ENCODE measurements around the gene PGLYRP3. TPM values are rescaled to one million over a fixed set of nuclear protein-coding genes. Genes with fewer than 3 reads are reported as not detected.

The PGLYRP3 gene
- total and polyA plus RNA-seq, 7 experiments from 2014 or later = not detected

DNA sequence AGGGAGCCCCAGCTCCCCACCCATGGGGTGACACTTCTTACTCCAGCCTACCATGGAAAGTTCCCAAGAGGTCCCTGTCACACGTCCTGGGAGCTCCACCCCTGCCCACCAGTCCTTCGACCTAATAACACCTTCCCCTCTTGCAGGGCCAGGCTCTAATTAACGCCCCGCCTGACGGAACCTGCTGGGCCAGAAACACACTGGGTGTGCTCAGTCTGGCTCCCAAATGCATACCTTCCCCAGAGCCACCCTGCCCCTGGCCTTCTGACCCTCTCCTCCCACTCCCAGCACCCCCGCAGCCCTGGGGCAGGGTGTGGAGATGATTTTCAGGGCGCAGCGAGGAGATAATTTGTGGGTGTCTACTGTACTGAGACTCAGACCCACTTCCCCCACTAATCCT lies 20.6 kb downstream of the PGLYRP3 start:
- ATAC-seq (no peak), DNase-seq (no peak)
- Histone ChIP-seq H3K4me1 (ENCODE audit: control insufficient read depth in 2 of 2, insufficient read depth in 2 of 2, low read length in 2 of 2) (peaks cover 0 to 6% of the 10 kb centered on the region in 2 donors), H3K27me3 (ENCODE audit: control insufficient read depth in 2 of 2, insufficient read depth in 2 of 2, low read length in 2 of 2) (no peaks in the 10 kb centered on the region), H3K36me3 (ENCODE audit: control insufficient read depth in 2 of 3, insufficient read depth in 3 of 3, low read length in 3 of 3) (no peaks in the 10 kb centered on the region), H3K9me3 (ENCODE audit: control insufficient read depth in 2 of 3, low read length in 3 of 3) (no peaks in the 10 kb centered on the region), H3K4me3 (ENCODE audit: low read length) (no peak overlapping the region), H3K27ac (ENCODE audit: low read depth, low read length) (no peak overlapping the region)
- peaks cover 9 to 25% (median 19%) of the 10 kb centered on the region in 7 donors for H3K4me1 Mint-ChIP-seq
- H3K27me3 Mint-ChIP-seq = peaks cover 9 to 20% (median 14%) of the 10 kb centered on the region in 5 donors
- H3K9me3 Mint-ChIP-seq = peaks cover 0 to 2% (median 0%) of the 10 kb centered on the region in 11 donors
- H3K27ac Mint-ChIP-seq = peak overlapping the region in 1 of 9 donors; percentile 12
- ChIA-PET POLR2A (no interaction called here), CTCF (no interaction called here)
- H3K4me3 Mint-ChIP-seq = no peak overlapping the region
- intact Hi-C loops (cut with micrococcal nuclease) = no loop called here
- H3K36me3 Mint-ChIP-seq = no peaks in the 10 kb centered on the region

DNA sequence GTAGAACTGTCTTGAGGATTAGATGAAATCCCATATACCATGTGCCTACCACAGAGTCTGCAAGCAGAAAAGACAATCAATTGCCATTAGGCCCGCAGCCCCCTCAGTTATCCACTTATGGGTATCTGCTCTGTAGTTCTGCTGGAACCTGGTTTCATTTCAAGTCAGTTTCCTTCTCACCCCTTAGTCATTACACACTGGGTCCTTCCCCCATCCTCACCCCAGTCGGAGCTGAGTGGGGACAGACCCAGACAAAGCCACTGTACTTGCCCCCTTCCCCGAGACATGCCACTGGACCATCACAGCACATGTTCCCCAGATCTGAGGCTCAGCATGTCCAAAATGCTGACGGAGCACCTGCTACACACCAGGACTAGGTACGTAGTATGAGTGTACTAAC lies 21.2 kb downstream of the PGLYRP3 start:
- H3K9me3 Mint-ChIP-seq = peaks cover 0 to 2% (median 0%) of the 10 kb centered on the region in 11 donors
- DNase-seq = no peak
- Histone ChIP-seq H3K4me3 (ENCODE audit: low read length) (no peak overlapping the region), H3K27me3 (ENCODE audit: control insufficient read depth in 2 of 2, insufficient read depth in 2 of 2, low read length in 2 of 2) (no peaks in the 10 kb centered on the region), H3K4me1 (ENCODE audit: control insufficient read depth in 2 of 2, insufficient read depth in 2 of 2, low read length in 2 of 2) (peaks cover 0 to 6% of the 10 kb centered on the region in 2 donors), H3K9me3 (ENCODE audit: control insufficient read depth in 2 of 3, low read length in 3 of 3) (no peaks in the 10 kb centered on the region), H3K36me3 (ENCODE audit: control insufficient read depth in 2 of 3, insufficient read depth in 3 of 3, low read length in 3 of 3) (no peaks in the 10 kb centered on the region), H3K27ac (ENCODE audit: low read depth, low read length) (no peak overlapping the region)
- H3K27me3 Mint-ChIP-seq = peaks cover 9 to 20% (median 10%) of the 10 kb centered on the region in 5 donors
- intact Hi-C loops (cut with micrococcal nuclease) = no loop called here
- H3K4me3 Mint-ChIP-seq = no peak overlapping the region
- CTCF ChIA-PET = no interaction called here
- ATAC-seq = no peak
- H3K4me1 Mint-ChIP-seq = peaks cover 9 to 25% (median 19%) of the 10 kb centered on the region in 7 donors
- H3K36me3 Mint-ChIP-seq = no peaks in the 10 kb centered on the region
- no peak overlapping the region for H3K27ac Mint-ChIP-seq
- POLR2A ChIA-PET = no interaction called here

DNA sequence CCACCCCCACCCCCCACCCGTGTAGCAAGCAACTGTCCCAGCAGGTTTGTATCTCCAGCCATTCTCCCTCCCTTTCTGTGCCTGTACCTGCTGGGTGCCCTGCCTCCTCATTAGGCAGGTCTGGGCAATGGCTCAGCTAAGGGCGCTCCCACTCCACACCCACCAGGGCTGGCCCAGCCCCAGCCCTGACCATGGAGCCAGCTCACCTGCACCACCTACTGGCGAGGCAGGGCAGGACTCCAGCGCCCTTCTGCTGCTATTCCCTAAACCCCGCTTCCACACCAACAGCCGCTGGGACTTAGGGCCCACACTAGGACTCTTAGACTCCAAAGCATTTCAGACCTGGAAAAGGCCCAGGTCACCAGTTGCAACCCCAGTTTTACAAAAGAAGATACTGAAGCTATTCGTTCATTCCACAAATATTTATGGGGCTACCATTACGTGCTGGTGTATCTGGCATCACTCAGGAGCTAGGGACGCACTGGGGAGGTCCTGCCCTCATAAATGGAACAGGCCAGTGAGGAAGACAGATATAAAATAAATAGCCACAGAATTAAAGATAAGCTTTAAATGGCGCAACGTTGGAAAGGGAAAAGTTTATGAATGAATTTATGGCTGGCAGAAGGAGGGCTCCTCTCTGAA lies 24.0 kb downstream of the PGLYRP3 start:
- ChIA-PET POLR2A (no interaction called here), CTCF (interaction anchor here (1.4 kb wide), 1 partner anchor 16 kb away, joined by 4 read pairs; no protein-coding TSS in a partner anchor)
- no peaks in the 10 kb centered on the region for H3K36me3 Mint-ChIP-seq
- DNase-seq = no peak
- intact Hi-C loops (cut with micrococcal nuclease) = no loop called here
- Histone ChIP-seq H3K27ac (ENCODE audit: low read depth, low read length) (no peak overlapping the region), H3K27me3 (ENCODE audit: control insufficient read depth in 2 of 2, insufficient read depth in 2 of 2, low read length in 2 of 2) (no peaks in the 10 kb centered on the region), H3K4me3 (ENCODE audit: low read length) (no peak overlapping the region), H3K36me3 (ENCODE audit: control insufficient read depth in 2 of 3, insufficient read depth in 3 of 3, low read length in 3 of 3) (no peaks in the 10 kb centered on the region), H3K9me3 (ENCODE audit: control insufficient read depth in 2 of 3, low read length in 3 of 3) (no peaks in the 10 kb centered on the region), H3K4me1 (ENCODE audit: control insufficient read depth in 2 of 2, insufficient read depth in 2 of 2, low read length in 2 of 2) (peaks cover 0 to 1% of the 10 kb centered on the region in 2 donors)
- H3K4me3 Mint-ChIP-seq = no peak overlapping the region
- H3K9me3 Mint-ChIP-seq = peaks cover 0 to 2% (median 0%) of the 10 kb centered on the region in 11 donors
- H3K27ac Mint-ChIP-seq = peak overlapping the region in 1 of 9 donors; percentile 15
- ATAC-seq = peak; percentile 40
- peaks cover 4 to 22% (median 15%) of the 10 kb centered on the region in 5 donors for H3K27me3 Mint-ChIP-seq
- peaks cover 4 to 17% (median 11%) of the 10 kb centered on the region in 7 donors for H3K4me1 Mint-ChIP-seq

DNA sequence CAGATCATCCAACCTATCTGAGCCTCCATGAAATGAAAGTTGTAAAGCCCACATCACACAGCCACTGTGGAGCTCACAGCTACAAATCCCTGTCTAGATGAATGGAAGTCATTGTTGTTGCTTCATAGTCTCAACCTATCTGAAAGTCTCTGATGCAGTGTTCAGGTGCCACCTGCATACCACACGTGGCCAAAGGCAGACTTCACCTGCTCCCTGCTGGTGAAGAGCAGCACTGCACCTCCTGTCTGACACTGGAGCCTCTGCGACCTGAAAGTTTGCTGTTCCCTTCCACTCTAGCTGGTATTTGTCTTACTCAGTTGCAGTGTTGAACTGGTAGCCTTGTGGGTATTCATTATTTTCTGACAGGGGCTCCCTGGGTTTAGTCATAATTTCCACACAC lies 34.9 kb downstream of the PGLYRP3 start:
- no peaks in the 10 kb centered on the region for H3K36me3 Mint-ChIP-seq

DNA sequence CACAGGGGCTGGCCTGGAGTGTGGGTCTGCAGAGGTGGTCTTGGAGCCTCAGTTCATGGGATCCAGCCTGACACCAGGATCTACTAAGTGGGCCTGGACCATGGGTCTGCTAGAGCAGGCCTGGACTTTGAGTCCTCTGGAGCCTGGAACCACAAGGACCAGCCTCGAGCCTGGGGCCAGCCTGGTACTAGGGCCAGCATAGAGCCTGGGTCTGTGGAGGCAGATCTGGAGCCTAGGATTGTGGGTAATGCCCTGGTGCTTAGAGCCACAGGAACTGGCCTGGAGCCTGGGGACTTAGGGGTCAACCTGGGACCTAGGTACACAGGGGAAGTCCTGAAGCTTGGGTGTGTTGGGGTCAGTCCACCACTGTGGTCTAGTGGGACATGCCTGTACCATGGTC lies 40.6 kb downstream of the PGLYRP3 start:
- intact Hi-C loops (cut with micrococcal nuclease) = no loop called here
- no peak overlapping the region for H3K4me3 ChIP-seq (ENCODE audit: low read length)
- H3K36me3 ChIP-seq (ENCODE audit: control insufficient read depth in 2 of 3, insufficient read depth in 3 of 3, low read length in 3 of 3) = no peaks in the 10 kb centered on the region
- H3K27me3 ChIP-seq (ENCODE audit: control insufficient read depth in 2 of 2, insufficient read depth in 2 of 2, low read length in 2 of 2) = no peaks in the 10 kb centered on the region
- H3K36me3 Mint-ChIP-seq = no peaks in the 10 kb centered on the region
- H3K4me1 Mint-ChIP-seq = no peaks in the 10 kb centered on the region
- peaks cover 35 to 58% (median 47%) of the 10 kb centered on the region in 5 donors for H3K27me3 Mint-ChIP-seq
- ChIA-PET POLR2A (no interaction called here), CTCF (no interaction called here)
- no peak overlapping the region for H3K4me3 Mint-ChIP-seq
- no peaks in the 10 kb centered on the region for H3K9me3 ChIP-seq (ENCODE audit: control insufficient read depth in 2 of 3, low read length in 3 of 3)
- peaks cover 0 to 3% (median 0%) of the 10 kb centered on the region in 11 donors for H3K9me3 Mint-ChIP-seq
- ATAC-seq (no peak), DNase-seq (no peak)
- H3K4me1 ChIP-seq (ENCODE audit: control insufficient read depth in 2 of 2, insufficient read depth in 2 of 2, low read length in 2 of 2) = no peaks in the 10 kb centered on the region
- H3K27ac Mint-ChIP-seq = no peak overlapping the region
- no peak overlapping the region for H3K27ac ChIP-seq (ENCODE audit: low read depth, low read length)

More for the DNA sequence above, 34.9 kb downstream of the PGLYRP3 start:
- Mint-ChIP-seq H3K27ac (no peak overlapping the region), H3K4me3 (no peak overlapping the region), H3K4me1 (no peaks in the 10 kb centered on the region), H3K27me3 (peaks cover 23 to 41% (median 38%) of the 10 kb centered on the region in 5 donors), H3K9me3 (no peaks in the 10 kb centered on the region)
- Histone ChIP-seq H3K4me3 (ENCODE audit: low read length) (no peak overlapping the region), H3K27me3 (ENCODE audit: control insufficient read depth in 2 of 2, insufficient read depth in 2 of 2, low read length in 2 of 2) (peaks cover 0 to 4% of the 10 kb centered on the region in 2 donors), H3K27ac (ENCODE audit: low read depth, low read length) (no peak overlapping the region), H3K36me3 (ENCODE audit: control insufficient read depth in 2 of 3, insufficient read depth in 3 of 3, low read length in 3 of 3) (no peaks in the 10 kb centered on the region), H3K4me1 (ENCODE audit: control insufficient read depth in 2 of 2, insufficient read depth in 2 of 2, low read length in 2 of 2) (no peaks in the 10 kb centered on the region), H3K9me3 (ENCODE audit: control insufficient read depth in 2 of 3, low read length in 3 of 3) (no peaks in the 10 kb centered on the region)
- DNase-seq = peak in 4 of 9 donors; percentile 14 to 40 (median 24)
- peak; percentile 70 for ATAC-seq
- intact Hi-C loops (cut with micrococcal nuclease) = loop anchor here in 1 of 2 donors (5.0 kb wide), 1 partner anchor 406 kb away; no protein-coding TSS in a partner anchor
- ChIA-PET CTCF (no interaction called here), POLR2A (no interaction called here)

DNA sequence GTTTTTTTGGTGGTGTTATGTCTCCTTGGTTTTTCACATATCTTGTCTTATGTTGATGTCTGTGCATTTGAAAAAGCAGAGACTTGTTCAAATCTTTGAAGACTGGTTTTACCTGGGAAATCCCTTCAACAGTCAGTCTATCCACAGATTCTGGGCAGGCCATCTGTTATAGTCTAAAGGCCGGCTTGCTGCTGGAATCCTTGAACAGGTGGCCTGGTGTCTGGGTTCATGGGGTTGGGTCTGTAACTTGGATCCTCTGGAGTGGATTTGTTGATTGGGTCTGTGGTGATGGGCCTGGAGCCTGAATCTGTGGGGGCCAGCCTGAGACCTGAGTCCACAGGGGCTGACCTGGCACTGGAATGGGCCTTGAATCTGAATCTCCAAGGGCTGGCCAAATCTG lies 41.0 kb downstream of the PGLYRP3 start:
- no peaks in the 10 kb centered on the region for H3K9me3 ChIP-seq (ENCODE audit: control insufficient read depth in 2 of 3, low read length in 3 of 3)
- DNase-seq (no peak), ATAC-seq (no peak)
- peaks cover 34 to 58% (median 48%) of the 10 kb centered on the region in 5 donors for H3K27me3 Mint-ChIP-seq
- no peaks in the 10 kb centered on the region for H3K36me3 Mint-ChIP-seq
- no peak overlapping the region for H3K27ac Mint-ChIP-seq
- ChIA-PET POLR2A (interaction anchor here (0.8 kb wide), 1 partner anchor 10 kb away, joined by 4 read pairs; no protein-coding TSS in a partner anchor), CTCF (no interaction called here)
- H3K4me1 ChIP-seq (ENCODE audit: control insufficient read depth in 2 of 2, insufficient read depth in 2 of 2, low read length in 2 of 2) = no peaks in the 10 kb centered on the region
- H3K27ac ChIP-seq (ENCODE audit: low read depth, low read length) = no peak overlapping the region
- H3K4me1 Mint-ChIP-seq = no peaks in the 10 kb centered on the region
- H3K9me3 Mint-ChIP-seq = peaks cover 0 to 3% (median 0%) of the 10 kb centered on the region in 11 donors
- no peaks in the 10 kb centered on the region for H3K27me3 ChIP-seq (ENCODE audit: control insufficient read depth in 2 of 2, insufficient read depth in 2 of 2, low read length in 2 of 2)
- intact Hi-C loops (cut with micrococcal nuclease) = no loop called here
- H3K4me3 Mint-ChIP-seq = no peak overlapping the region
- no peaks in the 10 kb centered on the region for H3K36me3 ChIP-seq (ENCODE audit: control insufficient read depth in 2 of 3, insufficient read depth in 3 of 3, low read length in 3 of 3)
- H3K4me3 ChIP-seq (ENCODE audit: low read length) = no peak overlapping the region

DNA sequence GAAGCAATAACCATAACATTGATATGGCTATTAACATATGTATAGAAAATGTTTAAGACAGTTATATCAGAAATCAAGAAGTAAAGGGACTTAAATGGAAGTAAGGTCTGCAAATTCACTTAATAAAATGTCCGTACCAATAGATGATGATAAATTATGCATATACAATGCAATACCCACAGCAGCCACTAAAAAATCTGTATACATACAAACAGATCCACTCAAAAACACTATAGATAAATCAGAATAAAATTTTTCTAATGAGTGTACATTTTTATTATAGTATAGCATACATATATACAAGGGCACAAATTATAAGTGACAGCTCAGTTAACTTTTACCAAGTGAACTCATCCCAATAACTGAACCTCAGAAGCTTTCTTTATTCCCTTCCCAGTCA lies 47.3 kb downstream of the PGLYRP3 start:
- intact Hi-C loops (cut with micrococcal nuclease) = no loop called here
- H3K4me3 Mint-ChIP-seq = no peak overlapping the region
- no peaks in the 10 kb centered on the region for H3K36me3 Mint-ChIP-seq
- H3K4me1 Mint-ChIP-seq = peaks cover 15 to 24% (median 21%) of the 10 kb centered on the region in 7 donors
- H3K27ac Mint-ChIP-seq = no peak overlapping the region
- Histone ChIP-seq H3K4me1 (ENCODE audit: control insufficient read depth in 2 of 2, insufficient read depth in 2 of 2, low read length in 2 of 2) (peaks cover 9 to 15% of the 10 kb centered on the region in 2 donors), H3K9me3 (ENCODE audit: control insufficient read depth in 2 of 3, low read length in 3 of 3) (no peaks in the 10 kb centered on the region), H3K4me3 (ENCODE audit: low read length) (no peak overlapping the region), H3K36me3 (ENCODE audit: control insufficient read depth in 2 of 3, insufficient read depth in 3 of 3, low read length in 3 of 3) (no peaks in the 10 kb centered on the region), H3K27ac (ENCODE audit: low read depth, low read length) (no peak overlapping the region), H3K27me3 (ENCODE audit: control insufficient read depth in 2 of 2, insufficient read depth in 2 of 2, low read length in 2 of 2) (peaks cover 0 to 6% of the 10 kb centered on the region in 2 donors)
- H3K9me3 Mint-ChIP-seq = peaks cover 0 to 3% (median 0%) of the 10 kb centered on the region in 11 donors
- ChIA-PET CTCF (no interaction called here), POLR2A (no interaction called here)
- peaks cover 68 to 79% (median 74%) of the 10 kb centered on the region in 5 donors for H3K27me3 Mint-ChIP-seq
- DNase-seq (no peak), ATAC-seq (no peak)
